ENCODE results near the gene PTPRN2. TPM values are rescaled to one million over a fixed set of nuclear protein-coding genes. Genes with fewer than 3 reads are reported as not detected.

PTPRN2 gene
- 0.64 to 1.1 TPM (median 0.82 TPM) in 5 replicates for total RNA-seq (2022; extraction: Qiagen RNA extraction)

GRCh38 chr7:158587162-158588084 lies at the start of gene PTPRN2:
PTPRN2 (minus strand) TSS chr7:158587823.

Other genes starting within 250 kb of the PTPRN2 start
- 31.9 to 38.5 TPM (median 37.3 TPM) in 5 replicates for gene NCAPG2, start 117.0 kb upstream of the PTPRN2 start, total RNA-seq (2022; extraction: Qiagen RNA extraction)
- 57.4 to 76.2 TPM (median 71.1 TPM) in 5 replicates for gene ESYT2, start 241.7 kb upstream of the PTPRN2 start, total RNA-seq (2022; extraction: Qiagen RNA extraction)

Measured in A549 treated with CORT108297 at 1 μM for 4 hours (cell line).